Mesodermal cell (in vitro differentiated cells): ENCODE data around the gene PKNOX2.

Experiments used
- H3K27ac ChIP-seq: 2 replicates; pipeline ENCODE4 v1.7.0; 2013; ENCODE audit warnings: mild to moderate bottlenecking, low read depth, low read length, moderate library complexity; ENCODE audit not compliant: severe bottlenecking
- H3K36me3 ChIP-seq: 2 replicates; pipeline ENCODE4 v1.7.1; 2013; ENCODE audit warnings: mild to moderate bottlenecking, low read length, moderate library complexity; ENCODE audit not compliant: control insufficient read depth, insufficient read depth
- H3K4me1 ChIP-seq: one replicate; pipeline ENCODE4 v1.7.1; 2013; ENCODE audit warnings: mild to moderate bottlenecking, low read length; ENCODE audit not compliant: insufficient read depth, control insufficient read depth, poor library complexity, severe bottlenecking
- H3K4me3 ChIP-seq: 2 replicates; pipeline ENCODE4 v1.7.0; 2013; ENCODE audit warnings: low read length, control low read depth, mild to moderate bottlenecking; ENCODE audit not compliant: insufficient read depth, poor library complexity, severe bottlenecking; ENCODE audit errors: extremely low read depth
- H3K9me3 ChIP-seq: 2 replicates; pipeline ENCODE4 v1.7.1; 2013; ENCODE audit warnings: mild to moderate bottlenecking, low read length, moderate library complexity; ENCODE audit not compliant: control insufficient read depth
- WGBS, 2 experiments: methylation state at CpG; one replicate each; pipeline ENCODE4 v1.1.5; 2013; ENCODE audit warnings: missing lambda C conversion rate in 2 of 2; ENCODE audit not compliant: insufficient coverage in 2 of 2; 5-methylcytosine and 5-hydroxymethylcytosine counted together

Gene PKNOX2

GRCh38 chr11:125476721-125477120 lies 312.2 kb downstream of the PKNOX2 start:
- H3K4me1 ChIP-seq: no peaks in the 10 kb centered on the region
- WGBS, 2 experiments: no CpG with 5 or more reads among the region's 3 CpGs
- H3K4me3 ChIP-seq: no peak overlapping the region
- no peaks in the 10 kb centered on the region for H3K36me3 ChIP-seq
- no peaks in the 10 kb centered on the region for H3K9me3 ChIP-seq
- H3K27ac ChIP-seq: no peak overlapping the region

GRCh38 chr11:125479137-125479536 lies 314.6 kb downstream of the PKNOX2 start:
- H3K27ac ChIP-seq: no peak overlapping the region
- H3K4me3 ChIP-seq: no peak overlapping the region
- no peaks in the 10 kb centered on the region for H3K4me1 ChIP-seq
- no peaks in the 10 kb centered on the region for H3K9me3 ChIP-seq
- H3K36me3 ChIP-seq: no peaks in the 10 kb centered on the region
- WGBS, 2 experiments: 88 to 90% methylated on average over 2 to 3 of the region's 3 CpGs

GRCh38 chr11:125481531-125481930 lies 317.0 kb downstream of the PKNOX2 start:
- Histone ChIP-seq H3K4me1 (no peaks in the 10 kb centered on the region), H3K36me3 (no peaks in the 10 kb centered on the region), H3K27ac (peak overlapping the region; percentile 17), H3K9me3 (no peaks in the 10 kb centered on the region), H3K4me3 (no peak overlapping the region)
- WGBS, 2 experiments: 37 to 71% methylated on average over 1 to 2 of the region's 3 CpGs
